ENCODE data around the gene HSD17B11.
"Not testable (repeated sequence)": the region's sequence is repeated elsewhere in the genome, so short reads cannot be mapped to it uniquely, and the experiment has no call there.

- not testable (repeated sequence) for TF ChIP-seq REST (IDR thresholded peaks at IDR 0.05; ENCODE audit: insufficient replicate concordance, low read depth); POLR2AphosphoS5 (IDR thresholded peaks at IDR 0.05; ENCODE audit: low read depth); GABPA (IDR thresholded peaks at IDR 0.05; ENCODE audit: low read depth); SPI1 (IDR thresholded peaks at IDR 0.05; ENCODE audit: borderline replicate concordance, low read depth)
- TF ChIP-seq, protein P1, sequence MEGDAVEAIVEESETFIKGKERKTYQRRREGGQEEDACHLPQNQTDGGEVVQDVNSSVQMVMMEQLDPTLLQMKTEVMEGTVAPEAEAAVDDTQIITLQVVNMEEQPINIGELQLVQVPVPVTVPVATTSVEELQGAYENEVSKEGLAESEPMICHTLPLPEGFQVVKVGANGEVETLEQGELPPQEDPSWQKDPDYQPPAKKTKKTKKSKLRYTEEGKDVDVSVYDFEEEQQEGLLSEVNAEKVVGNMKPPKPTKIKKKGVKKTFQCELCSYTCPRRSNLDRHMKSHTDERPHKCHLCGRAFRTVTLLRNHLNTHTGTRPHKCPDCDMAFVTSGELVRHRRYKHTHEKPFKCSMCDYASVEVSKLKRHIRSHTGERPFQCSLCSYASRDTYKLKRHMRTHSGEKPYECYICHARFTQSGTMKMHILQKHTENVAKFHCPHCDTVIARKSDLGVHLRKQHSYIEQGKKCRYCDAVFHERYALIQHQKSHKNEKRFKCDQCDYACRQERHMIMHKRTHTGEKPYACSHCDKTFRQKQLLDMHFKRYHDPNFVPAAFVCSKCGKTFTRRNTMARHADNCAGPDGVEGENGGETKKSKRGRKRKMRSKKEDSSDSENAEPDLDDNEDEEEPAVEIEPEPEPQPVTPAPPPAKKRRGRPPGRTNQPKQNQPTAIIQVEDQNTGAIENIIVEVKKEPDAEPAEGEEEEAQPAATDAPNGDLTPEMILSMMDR (IDR thresholded peaks at IDR 0.05; ENCODE audit: insufficient read depth, low read length), result not testable (repeated sequence)
Observed at GRCh38 chr4:87341954-87342635, 48.9 kb downstream of the HSD17B11 start.
